HG03196 (cell line): ENCODE measurements around the gene ZNF155.
A peak's percentile ranks its signal among the peaks of the same experiment; 100 is the strongest.

Experiments used
- ATAC-seq: cut with Tn5 transposase; IDR thresholded peaks from one replicate; pipeline ENCODE4 v1.9.1; 2021; ENCODE audit not compliant: unreplicated experiment

Gene ZNF155

DNA sequence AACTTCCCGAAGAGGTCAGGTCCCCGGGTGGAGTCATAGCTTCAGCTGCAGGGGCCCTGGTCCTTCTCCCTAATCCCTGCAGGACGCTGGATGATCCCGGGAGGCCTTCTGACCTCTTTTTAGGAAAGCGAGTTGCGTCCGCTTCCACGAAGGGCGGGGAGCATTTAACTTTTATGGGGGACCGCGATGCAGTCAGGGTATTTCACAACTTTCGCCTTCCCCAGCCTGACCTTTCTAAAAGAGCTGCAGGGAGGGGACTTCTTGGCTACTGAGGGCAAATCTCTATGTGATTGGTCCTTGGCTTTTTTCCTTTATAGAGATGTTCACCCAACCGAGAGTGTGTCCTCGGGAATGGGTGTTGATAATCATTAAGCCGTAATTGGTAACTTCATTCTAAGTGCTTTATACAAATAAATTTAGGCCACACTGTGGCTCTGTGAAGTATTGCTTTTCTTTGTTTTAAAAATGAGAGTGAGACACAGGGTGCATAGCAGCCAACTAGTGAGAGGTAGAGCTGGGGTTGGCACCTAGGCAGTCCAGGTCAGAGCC is 19.5 kb downstream of the ZNF155 start:
- ATAC-seq, result peak; percentile 22

DNA sequence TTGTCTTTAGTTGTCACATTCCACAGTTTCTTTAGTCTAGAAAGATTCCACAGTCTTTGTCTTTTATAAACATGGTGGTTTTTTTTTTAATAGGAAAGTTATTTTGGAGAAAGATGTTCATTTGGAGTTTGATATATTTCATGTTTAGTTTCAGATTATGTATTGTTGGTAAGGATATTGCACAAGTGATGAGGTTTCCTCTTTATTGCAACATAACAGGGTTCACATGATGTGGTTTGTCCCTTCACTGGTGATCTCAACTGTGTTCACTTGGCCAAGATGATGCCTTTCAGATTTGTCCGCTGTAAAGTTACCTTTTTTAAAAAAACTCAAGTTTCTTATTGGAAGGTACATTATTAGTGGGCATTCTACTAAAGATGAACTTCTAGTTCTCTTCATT is 22.0 kb downstream of the ZNF155 start:
- no peak for ATAC-seq

DNA sequence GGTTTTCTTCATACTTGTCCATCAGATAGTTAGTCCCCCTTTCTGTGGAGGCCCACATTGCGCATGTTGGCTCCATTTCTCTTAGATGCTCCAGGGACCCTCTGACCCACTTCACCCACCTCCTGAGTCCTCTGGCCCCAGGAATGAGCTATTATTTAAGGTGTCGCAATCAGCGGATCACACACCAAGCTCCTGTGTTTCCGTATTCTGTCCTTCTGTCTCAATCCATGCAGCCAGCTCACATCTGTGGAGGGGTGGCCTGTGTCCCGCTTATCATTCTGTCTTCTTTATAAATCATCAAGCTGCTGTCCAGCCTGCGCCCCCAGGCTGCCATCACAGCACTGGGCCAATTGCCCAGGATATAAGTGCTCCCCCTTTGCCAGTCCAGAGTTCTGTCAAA is 23.5 kb downstream of the ZNF155 start:
- no peak for ATAC-seq

DNA sequence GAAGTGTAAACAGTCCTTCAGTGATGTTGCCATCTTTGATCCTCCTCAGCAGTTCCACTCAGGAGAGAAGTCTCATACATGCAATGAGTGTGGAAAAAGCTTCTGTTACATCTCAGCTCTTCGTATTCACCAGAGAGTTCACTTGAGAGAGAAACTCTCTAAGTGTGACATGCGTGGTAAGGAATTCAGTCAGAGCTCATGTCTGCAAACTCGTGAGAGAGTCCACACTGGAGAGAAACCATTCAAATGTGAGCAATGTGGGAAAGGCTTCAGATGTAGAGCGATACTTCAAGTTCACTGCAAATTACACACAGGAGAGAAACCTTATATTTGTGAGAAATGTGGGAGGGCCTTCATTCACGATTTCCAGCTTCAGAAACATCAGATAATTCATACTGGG is 26.5 kb downstream of the ZNF155 start:
- no peak for ATAC-seq

DNA sequence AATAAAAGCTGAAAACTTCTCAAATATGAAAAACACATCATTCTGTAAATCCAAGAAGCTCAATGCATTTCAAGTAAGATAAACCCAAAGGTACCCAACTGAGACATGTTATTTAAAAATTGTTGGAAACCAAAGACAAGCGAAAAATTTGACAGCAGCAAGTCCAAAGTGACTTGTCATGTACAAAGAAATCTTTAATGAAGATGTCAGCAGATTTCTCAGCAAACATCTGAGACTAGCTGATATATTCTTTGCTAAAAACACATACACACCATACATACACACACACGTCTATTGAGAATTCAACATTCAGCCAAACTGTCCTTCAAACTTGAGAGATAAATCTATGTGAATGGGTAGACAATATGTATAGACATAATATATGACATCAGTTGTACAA is 35.5 kb downstream of the ZNF155 start:
- ATAC-seq, result no peak

DNA sequence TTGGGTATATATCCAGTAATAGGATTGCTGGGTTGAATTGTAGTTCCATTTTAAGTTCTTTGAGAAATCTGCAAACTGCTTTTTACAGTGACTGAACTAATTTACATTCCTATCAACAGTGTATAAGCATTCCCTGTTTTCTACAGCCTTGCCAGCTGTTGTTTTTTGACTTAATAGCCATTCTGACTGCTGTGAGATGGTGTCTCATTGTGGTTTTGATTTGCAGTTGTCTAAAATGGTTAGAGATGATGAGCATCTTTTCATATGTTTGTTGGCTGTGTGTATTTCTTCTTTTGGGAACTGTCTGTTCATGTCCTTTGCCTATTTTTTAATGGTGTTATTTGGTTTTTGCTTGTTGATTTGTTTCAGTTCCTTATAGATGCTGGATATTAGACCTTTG is 37.2 kb downstream of the ZNF155 start:
- ATAC-seq, result no peak

DNA sequence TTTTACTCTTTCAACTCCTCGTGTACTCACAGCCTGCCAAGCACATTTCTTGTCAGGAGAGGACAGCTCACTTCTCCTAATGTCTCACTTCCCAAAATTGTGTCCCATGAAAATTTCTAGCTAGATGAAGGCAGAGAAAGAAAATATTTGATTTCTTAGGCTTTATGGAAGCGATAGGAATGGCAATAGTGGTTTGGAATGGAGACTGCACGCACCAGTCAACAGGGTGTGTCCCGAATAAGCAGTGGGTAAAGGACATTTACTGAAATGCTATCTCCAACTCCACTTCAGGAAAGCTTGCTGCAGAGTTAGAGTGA is 40.9 kb downstream of the ZNF155 start:
- ATAC-seq, result no peak

DNA sequence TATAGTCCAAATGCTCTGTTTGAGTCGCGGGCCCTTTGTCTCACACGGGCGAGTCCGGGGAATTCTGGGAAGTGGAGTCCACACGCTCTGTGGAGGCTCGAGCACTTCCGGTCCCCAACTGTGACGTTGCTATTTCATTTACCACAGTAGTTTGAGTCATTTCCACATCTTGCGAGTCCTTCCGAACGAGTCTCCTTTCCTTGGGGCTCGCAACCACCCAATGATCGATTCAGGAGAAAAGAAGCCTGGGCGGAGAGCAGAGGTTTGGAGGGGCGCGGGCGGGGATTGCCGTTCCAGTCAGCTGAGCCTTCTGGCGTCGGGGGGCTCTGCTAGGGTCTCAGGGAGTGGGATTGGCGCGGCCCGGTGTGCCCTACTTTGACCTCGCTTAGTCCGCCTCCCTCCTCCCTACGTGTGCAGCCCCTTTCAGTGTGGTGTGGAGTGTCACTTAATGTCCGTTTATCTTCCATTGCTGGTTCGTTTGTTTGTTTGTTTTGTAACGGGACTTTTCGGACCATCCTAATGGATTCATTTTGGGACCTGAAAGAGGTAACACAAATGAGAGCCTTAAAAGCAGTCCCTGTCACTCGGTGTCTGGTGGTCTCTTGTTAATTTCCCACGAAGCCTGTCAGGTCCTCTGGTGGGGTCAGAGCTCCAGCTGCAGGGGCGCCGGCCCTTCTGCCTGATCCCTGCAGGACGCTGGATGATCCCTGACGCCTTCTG is 41.4 kb downstream of the ZNF155 start, which contains the start of gene ZNF222:
Gene ZNF222, plus strand, starts transcription at position 163 of the 720 bp plus-strand sequence. Its CDS starts 58 bp downstream, at position 221.
- ATAC-seq, result peak; percentile 79

DNA sequence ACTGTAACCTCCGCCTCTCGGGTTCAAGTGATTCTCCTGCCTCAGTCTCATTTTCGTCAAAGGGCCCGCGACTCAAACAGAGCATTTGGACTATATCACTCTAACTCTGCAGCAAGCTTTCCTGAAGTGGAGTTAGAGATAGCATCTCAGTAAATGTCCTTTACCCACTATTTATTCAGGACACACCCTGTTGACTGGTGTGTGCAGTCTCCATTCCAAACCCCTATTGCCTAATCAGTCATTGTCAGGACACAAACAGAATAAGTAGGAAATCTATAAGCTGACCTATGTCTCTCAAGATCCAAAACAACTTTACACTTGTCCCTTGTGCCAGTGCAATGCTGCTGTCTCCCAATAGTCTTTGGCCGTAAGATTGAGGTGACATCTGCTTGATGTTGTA is 42.6 kb downstream of the ZNF155 start:
- no peak for ATAC-seq

DNA sequence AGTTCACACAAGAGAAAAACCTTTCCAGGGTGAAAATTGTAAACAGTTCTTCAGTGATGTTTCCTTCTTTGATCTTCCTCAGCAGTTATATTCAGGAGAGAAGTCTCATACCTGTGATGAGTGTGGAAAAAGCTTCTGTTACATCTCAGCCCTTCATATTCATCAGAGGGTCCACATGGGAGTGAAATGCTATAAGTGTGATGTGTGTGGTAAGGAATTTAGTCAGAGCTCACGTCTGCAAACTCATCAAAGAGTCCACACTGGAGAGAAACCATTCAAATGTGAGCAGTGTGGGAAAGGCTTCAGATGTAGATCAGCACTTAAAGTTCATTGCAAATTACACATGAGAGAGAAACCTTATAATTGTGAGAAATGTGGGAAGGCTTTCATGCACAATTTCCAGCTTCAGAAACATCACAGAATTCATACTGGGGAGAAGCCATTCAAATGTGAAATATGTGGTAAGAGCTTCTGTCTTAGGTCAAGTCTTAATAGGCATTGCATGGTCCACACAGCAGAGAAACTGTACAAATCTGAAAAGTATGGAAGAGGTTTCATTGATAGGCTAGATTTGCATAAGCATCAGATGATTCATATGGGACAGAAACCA is 48.1 kb downstream of the ZNF155 start:
- ATAC-seq, result no peak

DNA sequence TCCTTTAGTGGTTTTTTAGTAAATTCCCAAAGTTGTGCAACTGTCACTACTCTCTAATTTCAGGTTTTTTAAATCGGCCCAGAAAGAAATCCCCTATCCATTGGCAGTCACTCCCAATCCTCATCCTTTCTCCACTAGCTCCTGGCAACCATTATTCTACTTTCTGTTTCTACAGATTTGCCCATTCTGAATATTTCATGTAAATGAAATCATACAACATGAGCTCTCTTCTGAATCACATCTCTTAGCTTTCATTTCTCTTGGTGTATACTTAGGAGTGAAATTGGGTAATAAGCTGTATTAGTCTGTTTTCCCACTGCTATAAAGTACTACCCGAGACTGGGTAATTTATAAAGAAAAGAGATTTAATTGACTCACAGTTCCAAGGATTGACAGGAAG is 58.2 kb downstream of the ZNF155 start:
- no peak for ATAC-seq
